Heart left ventricle (tissue), 16 donors: ENCODE results near the gene FHL2. TPM values are rescaled to one million over a fixed set of nuclear protein-coding genes. Genes with fewer than 3 reads are reported as not detected.
A peak's percentile ranks its signal among the peaks of the same experiment; 100 is the strongest.

Source experiments
- ATAC-seq, 4 donors: fragments of 200-7000 bp; cut with Tn5 transposase; one replicate each; pipeline ENCODE4 v1.9.1; 2020 to 2022; ENCODE audit warnings: moderate library complexity in 4 of 4, mild to moderate bottlenecking in 3 of 4, moderate number of reproducible peaks in 1 of 4
- DNase-seq, 5 donors: peaks; one replicate each; pipeline ENCODE4 v3.0.0-alpha.2; 2020
- H3K27ac ChIP-seq, 12 donors: fragments of 200-600 bp; sonication (generic) in 4 of 12; one replicate each; pipeline versions ENCODE4 v1.5.0 to v1.8.0; 2016 to 2022; ENCODE audit warnings: mild to moderate bottlenecking in 2 of 12
- H3K27me3 ChIP-seq, 9 donors: fragments of 200-600 bp; sonication (generic) in 2 of 9; one replicate each; pipeline versions ENCODE4 v1.5.1 to v1.8.0; 2016 to 2022; ENCODE audit warnings: mild to moderate bottlenecking in 3 of 9
- H3K36me3 ChIP-seq, 9 donors: fragments of 200-600 bp; sonication (generic) in 2 of 9; one replicate each; pipeline versions ENCODE4 v1.5.0 to v1.8.0; 2018 to 2022; ENCODE audit warnings: mild to moderate bottlenecking in 2 of 9
- H3K4me1 ChIP-seq, 12 donors: fragments of 200-600 bp; sonication (generic) in 4 of 12; one replicate each; pipeline versions ENCODE4 v1.5.0 to v1.8.0; 2016 to 2022; ENCODE audit warnings: mild to moderate bottlenecking in 3 of 12
- H3K4me3 ChIP-seq, 12 donors: fragments of 200-600 bp; sonication (generic) in 4 of 12; one replicate each; pipeline versions ENCODE4 v1.5.0 to v1.8.0; 2017 to 2022; ENCODE audit warnings: mild to moderate bottlenecking in 9 of 12, moderate library complexity in 4 of 12
- H3K9me3 ChIP-seq, 12 donors: fragments of 200-600 bp; sonication (generic) in 4 of 12; one replicate each; pipeline versions ENCODE4 v1.5.0 to v1.8.0; 2016 to 2022; ENCODE audit warnings: mild to moderate bottlenecking in 1 of 12
- CTCF ChIP-seq, 12 donors: fragments of 200-600 bp; sonication (generic) in 4 of 12; IDR thresholded peaks; one replicate each; pipeline versions ENCODE4 v1.5.0 to v1.8.0; 2018 to 2022; ENCODE audit warnings: antibody characterized with exemption in 12 of 12, mild to moderate bottlenecking in 5 of 12
- POLR2A ChIP-seq, 2 donors: fragments of 450-650 bp; IDR thresholded peaks; one replicate each; pipeline ENCODE4 v1.6.1; 2017; ENCODE audit warnings: antibody characterized with exemption in 2 of 2, mild to moderate bottlenecking in 2 of 2, moderate library complexity in 2 of 2
- WGBS, 4 donors: extraction: QIAGEN DNeasy Blood & Tissue Kit in 2 of 4; methylation state at CpG; one replicate each; pipeline versions ENCODE4 v1.1.5 to v1.1.7; 2013 to 2018; 5-methylcytosine and 5-hydroxymethylcytosine counted together
- intact Hi-C, 10 donors: fragments of 100-400 bp; cut with DNase I; formaldehyde crosslinking; loops; one replicate each; pipeline versions ENCODE4 v1.11.1 to v1.14.2; 2022
- polyA plus RNA-seq, 2 donors: library from polyadenylated mRNA; stranded (reverse); fragments of 200-250 nt; gene quantifications; one replicate each; pipeline ENCODE4 v1.2.3, GENCODE V29; 2013
- total RNA-seq, 9 donors: library from RNA; depleted of rRNA in 2 of 9; stranded (reverse); fragments of >200 nt in 2 of 9; fragmentation: NEBNext Ultra II Directional in 3 of 9; extraction: Animal tissue kit (Norgen Biotek cat#: 25700) in 3 of 9; gene quantifications; one replicate each; pipeline versions ENCODE4 v1.1.0 to v1.2.4, GENCODE V29; 2016 to 2023
- donor health status: ischemic (EF 13 %, LVEDD 7.1; RV severe dilation, severe dysfunction).
- donor health status: healthy with polysubstance abuse.
- donor health status: DM: no; HTN: yes; CAD: no.
- donor health status: DM: no; HTN: no; CAD: no.
- donor health status: ischemic (EF 25% LVEDD 6.9; RV normal size, moderate dysfunction).
- donor health status: ischemic (EF 25% LVEDD 5.7; RV mildly dilated, moderate dysfunction).
- donor health status: healthy.
- donor health status: DM: yes; HTN: yes; CAD: no.
- donor health status: ischemic (EF 35%, LVEDD 5.7; RV mildly dilated, moderate dysfunction).
- donor health status: nonischemic (EF 11% LVEDD 7.7; RV severe dilation, severe dysfunction).
- donor health status: DM: yes; HTN: yes; CAD: no.
- donor health status: PGD.
- donor health status: ischemic (EF 29% LVEDD 5.4; RV normal size, mild dysfunction).
- donor health status: nonischemic (EF 23%, LVEDD 6.1; RV moderate dilation, normal function).

The FHL2 gene
- total and polyA plus RNA-seq, 11 donors = 649 to 4,692 (median 1,165) TPM

DNA sequence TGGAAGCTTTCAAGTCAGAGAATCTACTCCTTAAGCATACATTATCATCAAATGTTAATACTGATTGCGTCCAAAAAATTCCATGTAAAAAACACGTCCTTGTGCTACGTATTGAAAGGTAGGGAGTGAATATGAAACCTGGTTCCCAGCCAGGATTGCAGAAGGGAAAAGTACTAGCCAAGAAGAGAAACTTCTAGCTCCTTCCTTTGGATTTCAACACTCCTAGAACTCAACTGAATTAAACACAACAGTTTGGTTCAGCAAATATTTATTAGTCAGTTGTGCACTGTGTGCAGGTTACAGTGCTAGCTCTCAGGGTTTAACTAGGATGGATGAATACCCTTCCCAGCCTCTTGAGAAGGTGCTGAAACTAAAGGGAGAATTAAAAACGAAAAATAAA is 33.9 kb upstream of the FHL2 start:
- DNase-seq (no peak), ATAC-seq (no peak)
- Histone ChIP-seq H3K4me1 (peaks cover 0 to 52% (median 13%) of the 10 kb centered on the region in 12 donors), H3K27ac (peak overlapping the region in 11 of 12 donors; percentile 72 to 97 (median 88)), H3K4me3 (peak overlapping the region in 11 of 12 donors; percentile 31 to 69 (median 56)), H3K27me3 (no peaks in the 10 kb centered on the region), H3K9me3 (no peaks in the 10 kb centered on the region), H3K36me3 (peaks cover 0 to 14% (median 0%) of the 10 kb centered on the region in 9 donors)
- no peak for TF ChIP-seq CTCF (IDR thresholded peaks at IDR 0.05)
- intact Hi-C loops = loop anchor here in 2 of 10 donors (2.0 to 10.0 kb wide), 2 partner anchors 56 to 82 kb away; no protein-coding TSS in a partner anchor
- 25 to 40% (median 28%) methylated on average over 4 of the region's 4 CpGs for WGBS, 4 donors

- TF ChIP-seq POLR2A (IDR thresholded peaks at IDR 0.05) (no peak), CTCF (IDR thresholded peaks at IDR 0.05) (no peak)
- peaks cover 0 to 59% (median 16%) of the 10 kb centered on the region in 12 donors for H3K4me1 ChIP-seq
- intact Hi-C loops = loop anchor here in 2 of 10 donors (2.0 to 10.0 kb wide), 2 partner anchors 57 to 83 kb away; no protein-coding TSS in a partner anchor
- H3K4me3 ChIP-seq = peak overlapping the region in 10 of 12 donors; percentile 34 to 69 (median 57)
- peak overlapping the region; percentile 60 to 97 (median 85) for H3K27ac ChIP-seq
- ATAC-seq (no peak), DNase-seq (no peak)
- H3K9me3 ChIP-seq = no peaks in the 10 kb centered on the region
- H3K36me3 ChIP-seq = peaks cover 0 to 20% (median 0%) of the 10 kb centered on the region in 9 donors
- H3K27me3 ChIP-seq = no peaks in the 10 kb centered on the region
- WGBS, 4 donors = 33 to 40% (median 37%) methylated on average over 2 of the region's 2 CpGs
These were observed 33.2 kb upstream of the FHL2 start for GRCh38 chr2:105432044-105432399.

DNA sequence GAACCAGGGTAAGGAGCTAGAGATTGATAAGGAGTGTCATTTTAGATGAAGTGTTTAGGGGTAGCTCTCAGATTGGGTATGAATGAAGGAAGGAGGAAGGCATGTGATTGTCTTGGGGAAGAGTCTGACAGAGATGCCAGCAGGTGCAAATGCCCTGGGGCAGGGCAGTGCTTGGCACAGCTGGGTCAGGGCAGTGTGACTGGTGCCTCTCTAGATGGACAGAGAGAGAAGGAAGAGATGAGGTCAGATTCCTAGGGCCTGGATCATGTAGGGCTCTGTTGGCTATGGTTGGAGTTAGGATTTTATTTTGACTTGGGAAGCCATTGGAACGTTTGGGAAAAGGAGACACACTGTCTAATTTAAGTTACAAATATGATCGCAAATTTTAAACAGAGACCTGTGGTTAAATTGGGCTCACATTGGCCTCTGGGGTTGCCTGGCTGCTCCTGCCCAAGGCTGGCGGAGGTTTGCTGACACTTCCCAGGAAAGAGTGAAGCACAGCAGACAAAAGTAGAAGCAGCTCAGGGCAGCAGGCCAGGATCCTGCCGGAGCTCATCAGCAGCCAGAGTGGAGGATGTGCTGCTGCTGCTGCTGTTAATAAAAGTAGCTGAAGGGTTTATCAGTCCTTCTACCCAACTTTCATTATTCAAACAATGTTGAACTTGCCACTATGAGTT is 32.7 kb upstream of the FHL2 start:
- H3K4me1 ChIP-seq = peaks cover 0 to 64% (median 17%) of the 10 kb centered on the region in 12 donors
- DNase-seq = peak; percentile 63 to 83 (median 81)
- intact Hi-C loops = loop anchor here in 2 of 10 donors (2.0 to 10.0 kb wide), 2 partner anchors 57 to 83 kb away; no protein-coding TSS in a partner anchor
- no peak for TF ChIP-seq CTCF (IDR thresholded peaks at IDR 0.05)
- TF ChIP-seq POLR2A (IDR thresholded peaks at IDR 0.05) = peak in 1 of 2 donors; percentile 24
- peak overlapping the region in 9 of 12 donors; percentile 2 to 67 (median 56) for H3K4me3 ChIP-seq
- 12 to 19% (median 13%) methylated on average over 4 of the region's 4 CpGs for WGBS, 4 donors
- no peaks in the 10 kb centered on the region for H3K27me3 ChIP-seq
- ATAC-seq = peak; percentile 3 to 63 (median 40)
- peak overlapping the region; percentile 60 to 97 (median 85) for H3K27ac ChIP-seq
- H3K9me3 ChIP-seq = no peaks in the 10 kb centered on the region
- peaks cover 0 to 24% (median 0%) of the 10 kb centered on the region in 9 donors for H3K36me3 ChIP-seq

GRCh38 chr2:105428387-105429018 is 29.7 kb upstream of the FHL2 start:
- TF ChIP-seq CTCF (IDR thresholded peaks at IDR 0.05) (no peak), POLR2A (IDR thresholded peaks at IDR 0.05) (peak; percentile 7 to 25)
- Histone ChIP-seq H3K36me3 (peaks cover 0 to 24% (median 0%) of the 10 kb centered on the region in 9 donors), H3K27me3 (no peaks in the 10 kb centered on the region), H3K9me3 (no peaks in the 10 kb centered on the region), H3K4me1 (peaks cover 0 to 69% (median 17%) of the 10 kb centered on the region in 12 donors), H3K27ac (peak overlapping the region in 10 of 12 donors; percentile 49 to 97 (median 90)), H3K4me3 (no peak overlapping the region)
- DNase-seq = peak in 1 of 5 donors; percentile 67
- ATAC-seq = peak; percentile 15 to 54 (median 46)
- 58 to 74% (median 65%) methylated on average over 12 of the region's 12 CpGs for WGBS, 4 donors
- intact Hi-C loops = loop anchor here in 1 of 10 donors (2.0 kb wide), 1 partner anchor 28 kb away; no protein-coding TSS in a partner anchor
